ENCODE measurements around the gene PEX14.
A peak's percentile ranks its signal among the peaks of the same experiment; 100 is the strongest.

Gene PEX14

GRCh38 chr1:10637834-10638558 lies 163.2 kb downstream of the PEX14 start:
- DNase-seq = no peak

- DNase-seq = no peak
Measured at GRCh38 chr1:10638559-10639005, 163.8 kb downstream of the PEX14 start.

DNA sequence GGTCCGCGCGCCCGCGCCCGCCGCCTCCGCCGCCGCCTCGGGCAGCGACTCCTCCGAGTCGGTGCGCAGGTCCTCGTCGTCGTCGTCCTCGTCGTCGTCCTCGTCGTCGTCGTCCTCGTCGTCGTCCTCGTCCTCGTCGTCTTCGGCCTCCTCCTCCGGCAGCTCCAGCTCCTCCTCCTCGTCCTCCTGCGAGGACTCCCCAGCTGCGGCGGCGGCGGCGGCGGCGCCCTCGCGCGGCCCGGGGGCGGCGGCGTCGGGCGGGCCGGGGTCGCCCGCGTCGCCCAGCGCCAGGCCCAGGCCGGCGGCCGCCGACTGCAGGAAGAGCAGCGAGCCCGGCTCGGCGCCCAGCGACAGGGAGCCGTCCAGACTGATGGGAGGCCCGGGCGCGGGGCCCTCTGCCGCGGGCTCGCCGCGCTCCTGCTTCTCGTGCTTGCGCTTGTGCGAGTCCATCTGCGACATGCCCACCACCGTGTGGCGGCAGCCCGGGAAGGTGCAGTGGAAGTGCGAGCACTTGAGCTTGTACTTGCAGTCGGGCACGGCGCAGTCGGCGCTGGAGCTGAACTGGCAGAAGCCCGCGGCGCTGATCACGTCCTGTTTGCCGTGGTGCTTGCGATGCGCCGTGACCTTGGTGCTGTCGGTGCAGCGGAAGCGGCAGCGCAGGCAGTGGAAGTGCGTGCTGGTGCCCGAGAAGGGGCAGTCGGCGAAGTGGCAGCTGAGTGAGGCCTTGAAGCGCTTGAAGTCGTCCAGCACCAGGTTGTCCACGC lies 164.4 kb downstream of the PEX14 start:
- no peak for DNase-seq

DNA sequence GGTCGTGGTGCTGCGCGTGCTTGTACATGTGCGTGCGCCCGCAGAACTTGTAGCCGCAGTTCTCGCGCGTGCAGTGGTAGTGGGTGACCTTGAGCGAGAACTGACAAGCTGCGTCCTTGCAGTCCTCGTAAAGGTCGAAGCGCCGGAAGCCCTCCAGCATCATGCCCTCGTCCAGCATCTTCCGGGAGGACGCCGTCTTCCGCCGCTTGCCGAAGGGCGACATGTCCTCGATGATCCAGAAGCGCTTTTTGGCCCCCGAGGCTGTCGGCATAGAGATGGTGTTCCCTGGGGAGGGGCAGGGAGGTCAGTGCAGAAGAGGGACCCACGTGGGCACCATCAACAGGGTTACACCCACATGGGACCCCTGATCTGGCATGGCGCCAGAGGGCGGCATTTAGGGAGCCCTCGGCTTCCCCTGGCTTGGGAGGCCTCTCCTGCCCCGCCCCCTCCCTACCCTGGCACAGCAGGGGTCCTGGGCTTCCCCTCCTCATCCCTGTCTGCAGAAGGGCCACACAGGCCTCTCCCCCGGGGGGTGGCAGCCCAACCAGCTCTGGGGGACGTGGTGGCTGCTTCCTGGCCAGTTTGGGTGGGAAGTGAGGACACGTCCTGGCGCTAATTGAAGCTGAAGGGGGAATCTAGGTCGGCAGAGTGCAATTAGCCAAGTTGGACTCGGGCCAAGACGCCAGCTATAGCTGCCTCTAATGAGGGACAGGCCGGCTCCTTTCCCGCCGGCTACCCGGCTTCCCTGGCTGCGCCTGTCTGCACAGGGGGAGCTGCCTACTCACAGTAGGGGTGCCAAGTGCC lies 165.2 kb downstream of the PEX14 start:
- DNase-seq = no peak

DNA sequence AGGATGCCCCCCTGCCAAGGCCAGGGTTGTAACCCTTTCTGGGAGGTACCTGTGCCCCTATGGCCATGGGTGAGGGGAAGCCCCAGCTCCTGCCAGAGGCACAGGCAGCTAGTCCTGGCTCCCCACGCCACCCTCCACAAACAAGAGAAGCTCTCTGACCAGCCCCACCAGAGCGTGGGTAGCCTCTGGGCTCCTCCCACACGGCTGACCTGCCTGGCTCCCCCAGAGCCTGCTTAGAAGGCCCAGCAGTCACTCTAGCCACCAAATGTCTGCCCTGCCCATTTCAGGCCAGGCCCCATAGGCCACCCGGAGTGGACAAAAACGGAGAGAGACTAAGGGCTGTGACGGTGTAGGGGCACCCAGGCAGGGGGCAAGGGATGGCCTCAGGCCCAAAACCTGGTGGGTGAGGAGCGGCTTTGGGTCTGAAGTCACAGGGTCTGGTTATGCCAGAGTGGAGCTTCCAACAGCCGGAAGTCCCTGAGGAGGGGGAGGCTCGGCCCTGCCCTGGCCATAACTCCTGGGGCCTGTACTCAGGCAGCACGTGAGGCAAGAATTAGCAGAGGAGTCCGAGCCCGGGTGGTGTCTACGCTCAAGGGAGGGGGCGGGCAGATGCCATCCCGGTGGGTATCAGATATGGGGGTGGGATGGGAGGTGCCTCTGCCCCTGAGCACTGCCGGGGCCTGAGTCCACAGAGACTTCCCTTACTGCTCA lies 166.2 kb downstream of the PEX14 start:
- no peak for DNase-seq

GRCh38 chr1:10641976-10642375 lies 167.2 kb downstream of the PEX14 start:
- DNase-seq = no peak

DNA sequence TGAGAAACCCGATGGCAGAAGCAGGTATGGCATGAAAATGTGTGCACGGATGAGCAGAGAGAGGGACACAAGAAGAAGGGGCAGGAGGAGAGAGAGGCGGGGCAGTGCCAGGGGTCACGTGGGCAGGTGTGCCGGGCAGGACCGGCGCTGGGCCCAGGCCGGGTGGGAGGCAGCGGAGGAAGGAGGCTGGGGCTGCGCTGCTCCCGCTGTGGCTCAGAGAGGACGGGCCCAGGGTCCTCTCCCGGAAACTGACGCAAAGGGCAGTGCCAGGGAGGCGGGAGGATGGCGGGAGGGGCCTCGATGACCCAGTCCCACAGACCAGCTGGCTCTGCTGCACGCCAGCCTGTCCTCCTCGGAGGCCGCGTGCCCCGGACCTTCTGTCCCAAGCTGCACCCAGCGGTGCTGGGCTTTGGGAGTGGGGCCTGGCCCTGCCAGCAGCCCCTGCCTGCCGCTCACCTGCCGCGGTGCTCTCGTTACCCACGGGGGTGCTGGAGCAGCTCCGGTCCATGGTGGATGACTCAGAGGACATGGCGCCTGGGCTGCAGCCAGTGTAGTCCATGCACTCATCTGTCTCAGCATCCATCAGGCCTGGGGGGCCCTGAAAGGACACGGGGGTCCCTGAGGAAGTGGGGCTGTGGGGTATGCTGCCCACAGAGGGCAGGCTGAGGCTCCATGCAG lies 167.8 kb downstream of the PEX14 start:
- DNase-seq = no peak

- no peak for DNase-seq
Measured at GRCh38 chr1:10643607-10644306, 169.0 kb downstream of the PEX14 start.

- DNase-seq = no peak
Measured at GRCh38 chr1:10644307-10645128, 169.8 kb downstream of the PEX14 start.

- peak; percentile 9 for DNase-seq
Measured at GRCh38 chr1:10646347-10646861, 171.7 kb downstream of the PEX14 start.

DNA sequence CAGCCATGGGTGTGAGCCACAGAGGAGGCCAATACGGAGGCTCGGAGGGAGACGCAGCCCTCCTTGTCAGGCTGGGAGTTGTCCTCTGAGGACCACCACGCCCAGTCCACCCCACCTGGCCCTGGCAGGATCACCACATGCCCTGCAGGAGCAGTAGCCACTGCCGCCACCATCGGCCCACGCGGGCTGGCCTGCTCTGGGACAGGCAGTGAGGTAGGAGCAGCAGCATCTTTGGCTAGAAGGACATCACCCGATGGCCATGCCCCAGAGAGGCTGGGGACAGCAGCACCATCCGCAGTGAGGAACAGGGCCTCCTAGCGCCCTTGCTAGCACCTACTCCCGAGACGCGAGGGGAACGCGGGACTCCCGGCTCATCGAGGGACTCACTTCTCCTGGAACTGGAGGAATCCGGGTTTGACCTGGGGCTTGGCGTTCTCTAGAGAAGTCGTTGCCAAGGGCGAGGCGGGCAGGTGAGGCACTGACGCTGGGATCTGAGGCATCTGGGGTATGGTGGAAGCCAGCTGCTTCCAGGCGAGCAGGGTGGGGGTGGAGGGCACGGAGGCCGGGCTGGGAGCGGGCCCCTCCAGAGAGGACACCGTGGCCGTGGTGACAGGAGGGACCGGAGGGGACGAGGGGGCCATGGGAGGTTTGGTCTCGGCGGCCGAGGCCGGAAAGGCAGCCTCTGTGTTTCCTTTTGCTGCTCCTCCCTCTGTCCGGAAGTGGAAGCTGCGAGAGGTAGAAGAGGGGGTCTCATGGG lies 172.8 kb downstream of the PEX14 start:
- no peak for DNase-seq

- no peak for DNase-seq
Measured at GRCh38 chr1:10648689-10649516, 174.2 kb downstream of the PEX14 start.

GRCh38 chr1:10649517-10650201 lies 174.9 kb downstream of the PEX14 start:
- no peak for DNase-seq

GRCh38 chr1:10650556-10651388 lies 176.0 kb downstream of the PEX14 start:
- no peak for DNase-seq

GRCh38 chr1:10651389-10651766 lies 176.6 kb downstream of the PEX14 start:
- no peak for DNase-seq

DNA sequence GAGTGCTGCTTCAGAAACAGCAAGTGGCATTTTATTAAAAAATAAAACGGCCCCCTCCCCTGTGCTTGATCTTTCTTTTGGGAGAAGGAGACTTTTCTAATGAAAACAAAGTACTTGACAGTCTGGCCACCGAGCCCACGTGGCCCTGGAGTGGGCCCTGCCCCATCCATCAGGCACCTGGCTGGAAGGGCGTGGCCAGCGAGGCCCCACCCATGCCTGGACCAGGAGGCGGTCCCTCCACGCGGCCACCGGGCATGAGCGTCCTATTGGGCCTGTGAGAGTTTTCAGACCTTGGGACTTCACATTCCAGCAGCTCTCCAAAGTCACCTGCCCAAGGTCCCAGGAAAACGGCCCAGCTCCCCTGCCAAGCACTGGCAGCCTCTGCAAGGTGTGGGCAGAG lies 177.0 kb downstream of the PEX14 start:
- no peak for DNase-seq

DNA sequence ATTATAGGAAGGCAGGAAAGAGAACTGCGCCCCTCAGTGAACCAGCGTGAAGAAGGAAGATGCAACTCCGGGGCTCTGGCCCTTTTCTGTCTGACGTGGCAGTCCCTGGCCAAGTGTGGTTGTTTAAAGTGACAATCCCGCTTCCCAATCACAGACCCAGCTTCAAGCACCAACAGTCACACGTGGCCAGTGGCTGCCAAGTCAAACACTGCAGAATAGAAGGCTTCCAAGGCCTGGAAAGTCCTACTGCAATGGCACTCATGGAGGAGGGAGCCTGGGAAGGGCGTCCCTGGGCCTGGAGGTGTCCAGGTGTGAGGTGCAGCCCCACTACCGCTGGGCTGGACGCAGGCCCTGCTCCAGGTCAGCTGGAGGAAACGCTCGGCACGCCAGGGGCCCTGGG lies 177.9 kb downstream of the PEX14 start:
- DNase-seq = no peak
